ENCODE data around the gene ZNF423.

ZNF423 gene

DNA sequence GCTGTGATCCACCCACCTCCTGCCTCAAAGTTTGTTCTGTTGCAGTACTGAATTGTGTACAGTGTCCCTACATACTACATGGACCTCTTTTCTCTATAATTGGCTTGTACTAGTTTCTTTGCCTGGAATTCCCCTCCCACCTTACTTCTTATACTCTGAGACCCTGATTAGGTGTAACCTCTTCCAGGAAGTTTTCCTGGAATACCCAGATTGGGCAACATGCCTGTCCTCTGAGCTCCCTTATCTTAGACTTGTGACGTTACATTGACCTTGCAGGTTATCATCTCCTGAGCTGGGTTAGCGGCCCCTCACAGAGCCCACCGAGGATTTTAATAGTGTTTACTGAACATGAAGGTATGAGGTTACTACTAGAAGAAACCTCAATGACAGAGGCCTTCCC lies 237.0 kb downstream of the ZNF423 start:
- no peak for DNase-seq

DNA sequence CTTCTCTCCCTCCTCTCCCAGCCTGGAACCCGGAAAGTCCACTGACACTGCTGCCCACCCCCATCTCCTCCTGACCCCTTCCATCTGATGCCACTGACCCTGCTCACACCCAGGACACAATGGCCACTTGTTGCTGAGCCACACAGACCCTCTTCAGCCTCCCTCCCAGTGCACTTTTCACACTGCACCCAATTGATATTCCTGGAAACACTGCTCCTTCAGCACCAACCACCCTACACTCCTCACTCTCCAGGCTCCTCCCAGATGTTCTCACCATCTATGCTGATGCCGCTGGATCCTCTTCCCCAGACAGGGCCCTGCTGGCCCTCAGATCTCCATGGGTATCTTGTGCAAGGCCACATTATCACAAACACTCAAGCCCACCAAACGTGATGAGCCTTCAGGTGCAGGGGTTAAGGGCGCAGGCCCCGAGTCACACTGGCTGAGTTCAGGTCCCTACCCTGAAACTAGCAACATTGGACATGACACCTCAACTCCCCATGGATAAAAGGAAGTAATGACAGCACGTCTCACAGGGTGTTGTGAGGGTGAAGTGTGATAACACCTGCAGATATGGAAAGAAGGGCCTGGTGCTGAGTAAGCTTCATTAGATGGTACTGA lies 238.1 kb downstream of the ZNF423 start:
- no peak for DNase-seq

DNA sequence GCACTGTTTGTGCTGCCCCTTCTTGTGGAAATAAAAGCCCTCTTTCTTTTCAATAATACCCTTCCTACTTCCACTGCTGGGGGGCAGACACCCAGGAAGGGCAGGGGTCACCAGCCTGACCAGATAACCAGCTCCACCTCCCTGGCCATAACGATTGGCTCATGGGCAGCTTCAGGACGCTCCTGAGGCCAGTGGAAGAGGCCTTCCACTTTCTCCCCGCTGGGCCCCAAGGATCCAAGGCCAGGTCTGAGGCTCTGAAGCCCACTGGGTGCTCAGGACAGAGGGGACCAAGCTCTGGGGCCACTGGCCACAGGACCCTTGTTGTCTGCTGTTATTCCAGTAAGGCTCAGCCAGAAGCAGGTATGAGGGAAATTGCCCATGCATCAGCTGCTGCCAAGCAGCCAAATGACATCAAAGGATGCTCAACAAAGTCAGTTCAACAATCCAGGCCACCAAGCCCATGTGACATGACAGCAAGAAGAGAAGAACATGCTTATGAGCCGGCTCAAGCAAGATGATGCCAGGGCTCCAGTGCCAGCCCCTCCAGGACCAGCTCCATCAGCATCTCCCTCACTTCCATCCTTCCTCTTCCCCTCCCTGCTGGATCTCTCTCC lies 238.8 kb downstream of the ZNF423 start:
- no peak for DNase-seq

DNA sequence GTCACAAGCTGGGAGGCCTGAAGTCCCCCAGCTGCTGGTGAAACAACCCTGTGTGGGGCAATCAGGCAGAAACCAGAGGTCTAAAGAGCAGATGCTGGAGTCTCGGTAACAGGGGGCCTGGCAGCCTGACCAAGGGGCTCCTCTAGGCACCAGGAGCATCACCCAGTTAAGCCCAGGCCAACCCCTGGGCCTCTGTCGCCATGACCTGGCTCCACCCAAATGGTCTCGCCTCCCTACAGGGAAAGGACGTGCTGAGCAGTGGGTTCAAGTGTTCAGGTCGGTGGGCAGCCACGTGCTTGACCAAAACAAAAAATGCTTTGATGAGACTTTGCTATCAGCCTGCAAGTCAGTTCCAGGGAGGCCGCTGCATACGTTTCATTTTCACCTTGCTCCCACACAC lies 240.3 kb downstream of the ZNF423 start:
- DNase-seq: no peak

DNA sequence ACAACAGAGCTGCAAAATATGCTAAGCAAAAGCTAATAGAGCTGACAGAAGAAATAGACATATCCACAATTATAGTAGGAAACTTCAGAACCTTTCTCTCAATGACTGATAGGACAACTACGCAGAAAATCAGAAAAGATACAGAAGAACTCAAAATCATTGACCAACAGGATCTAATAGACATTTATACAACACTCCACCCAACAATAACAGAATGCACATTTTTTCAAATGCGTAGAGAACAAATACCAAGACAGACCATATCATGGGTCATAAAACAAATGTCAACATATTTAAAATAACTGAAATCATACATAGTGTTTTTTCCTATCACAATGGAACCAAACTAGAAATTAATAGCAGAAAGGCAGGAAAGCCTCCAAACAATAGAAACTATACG lies 244.9 kb downstream of the ZNF423 start:
- no peak for DNase-seq

DNA sequence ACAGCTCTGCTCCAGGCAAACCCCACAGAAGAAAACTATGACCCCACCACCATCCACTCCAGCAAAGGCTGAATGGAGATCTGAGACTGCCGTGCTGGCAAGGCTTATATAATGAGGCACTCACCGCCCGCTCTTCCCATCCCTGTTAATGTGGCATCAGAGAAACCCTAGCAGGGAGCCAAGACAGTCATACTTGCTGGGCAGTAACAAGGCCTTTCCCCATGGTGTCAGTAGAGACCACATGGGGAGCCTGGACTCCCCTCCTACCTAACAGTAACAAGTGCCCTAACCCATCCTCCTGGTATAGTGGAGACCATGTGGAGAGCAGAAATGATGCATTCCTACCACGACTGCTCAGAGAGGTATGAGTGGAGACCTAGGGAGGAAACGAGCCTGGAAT lies 247.1 kb downstream of the ZNF423 start:
- DNase-seq: no peak

DNA sequence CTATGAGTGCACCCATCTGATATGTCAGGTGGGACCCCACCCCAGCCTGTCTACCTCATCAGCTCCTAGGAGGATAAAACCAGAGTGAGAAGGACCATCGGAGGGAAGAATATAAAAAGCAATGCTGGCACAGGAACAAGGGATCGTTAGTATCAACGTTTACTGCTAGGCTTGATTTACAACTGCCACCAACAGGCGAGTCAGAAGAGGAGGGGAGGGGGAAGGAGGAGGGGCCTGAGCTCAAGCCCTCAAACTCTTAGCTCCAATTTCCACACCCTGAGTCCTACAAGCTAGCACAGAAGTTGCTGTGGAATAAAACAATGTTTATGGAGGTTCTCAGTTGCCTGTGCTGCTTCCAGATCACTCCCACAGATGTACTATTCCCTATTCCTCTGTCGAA lies 247.8 kb downstream of the ZNF423 start:
- DNase-seq: no peak

DNA sequence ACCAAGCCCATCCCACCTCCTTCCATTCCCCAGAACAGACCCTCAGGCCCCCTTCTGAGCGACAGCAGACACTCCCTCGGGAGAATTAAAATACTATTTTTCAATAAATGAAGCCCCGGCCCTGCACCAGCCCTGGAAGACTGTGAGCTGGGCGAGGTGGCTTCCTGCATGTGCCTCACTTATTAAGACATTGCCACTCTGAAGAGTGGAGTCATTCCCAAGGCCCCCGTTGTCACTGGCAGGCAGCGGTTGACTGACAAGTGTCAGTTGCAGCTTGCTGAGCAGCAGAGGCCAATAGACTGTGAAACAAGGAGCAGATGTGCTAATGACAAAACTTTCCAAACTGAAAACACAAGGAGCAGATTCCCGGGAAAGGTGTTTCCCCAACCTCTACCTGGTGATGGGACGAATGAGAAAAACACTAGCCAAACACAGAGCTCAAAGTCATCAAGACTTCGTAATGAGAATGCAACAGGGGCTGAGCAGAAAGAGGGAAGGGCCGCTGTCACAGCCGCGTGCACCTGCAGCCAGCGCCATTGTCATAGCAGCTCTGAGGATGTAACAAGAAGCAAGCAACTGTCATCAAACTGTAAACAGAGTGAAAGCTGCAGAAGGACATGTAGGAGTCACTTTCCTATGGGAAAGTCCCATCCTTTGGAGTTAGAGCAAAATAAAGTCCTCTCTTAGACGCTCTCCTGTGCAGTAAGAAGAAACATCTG lies 250.2 kb downstream of the ZNF423 start:
- DNase-seq: no peak

DNA sequence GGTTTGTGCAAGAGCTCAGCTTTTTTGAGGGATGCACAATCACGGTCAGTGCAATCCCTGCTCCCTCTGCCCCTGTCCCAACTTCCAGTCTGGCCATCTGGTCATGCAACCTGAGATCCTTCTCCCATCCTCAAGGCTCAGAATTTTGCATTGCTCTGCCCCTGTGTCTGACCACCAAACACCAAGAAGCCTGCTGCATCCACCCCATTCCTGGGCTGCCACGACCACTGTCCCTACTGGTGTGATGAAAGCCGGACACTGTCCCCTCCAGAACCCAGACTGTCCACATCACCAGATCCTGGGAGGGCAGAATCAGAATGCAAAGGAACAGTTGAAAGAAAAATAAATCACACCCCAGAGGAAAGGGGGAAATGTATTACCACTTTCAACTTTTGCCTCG lies 251.3 kb downstream of the ZNF423 start:
- DNase-seq: no peak

DNA sequence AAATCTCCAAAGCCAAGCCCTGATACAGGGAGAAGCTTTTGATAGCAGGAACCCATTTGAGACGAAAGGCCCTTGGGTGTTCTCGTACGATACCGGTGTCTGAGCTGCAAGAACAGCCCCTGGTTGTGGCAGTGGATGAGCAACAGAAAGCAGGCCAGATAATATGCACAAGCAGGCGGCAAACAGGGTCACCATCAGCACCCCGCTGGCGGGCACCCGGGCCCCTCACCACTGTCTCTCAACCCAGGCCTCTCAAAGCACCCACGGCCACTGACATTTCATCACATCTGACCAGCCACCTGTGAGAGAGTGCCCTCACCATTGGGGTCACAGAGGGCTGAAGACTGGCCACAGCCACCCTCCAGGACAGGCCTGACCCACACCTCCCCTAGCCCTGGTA lies 252.0 kb downstream of the ZNF423 start:
- no peak for DNase-seq

DNA sequence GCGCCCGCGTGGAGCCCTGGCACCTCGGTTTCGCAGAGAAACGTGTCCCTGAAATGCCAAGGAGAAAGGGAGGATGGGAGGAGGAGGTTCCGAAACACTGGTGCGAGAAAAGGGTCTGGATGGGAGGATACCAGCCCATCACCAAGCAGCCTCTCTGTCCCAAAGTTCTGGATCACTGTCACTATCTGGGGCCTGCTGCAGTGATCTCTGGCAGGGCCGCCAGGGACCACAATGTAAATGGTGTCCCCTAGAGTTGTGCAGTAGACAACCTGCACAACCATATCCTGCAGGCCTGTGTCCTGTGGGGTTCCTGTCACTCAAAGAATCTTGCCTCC lies 253.0 kb downstream of the ZNF423 start:
- no peak for DNase-seq

DNA sequence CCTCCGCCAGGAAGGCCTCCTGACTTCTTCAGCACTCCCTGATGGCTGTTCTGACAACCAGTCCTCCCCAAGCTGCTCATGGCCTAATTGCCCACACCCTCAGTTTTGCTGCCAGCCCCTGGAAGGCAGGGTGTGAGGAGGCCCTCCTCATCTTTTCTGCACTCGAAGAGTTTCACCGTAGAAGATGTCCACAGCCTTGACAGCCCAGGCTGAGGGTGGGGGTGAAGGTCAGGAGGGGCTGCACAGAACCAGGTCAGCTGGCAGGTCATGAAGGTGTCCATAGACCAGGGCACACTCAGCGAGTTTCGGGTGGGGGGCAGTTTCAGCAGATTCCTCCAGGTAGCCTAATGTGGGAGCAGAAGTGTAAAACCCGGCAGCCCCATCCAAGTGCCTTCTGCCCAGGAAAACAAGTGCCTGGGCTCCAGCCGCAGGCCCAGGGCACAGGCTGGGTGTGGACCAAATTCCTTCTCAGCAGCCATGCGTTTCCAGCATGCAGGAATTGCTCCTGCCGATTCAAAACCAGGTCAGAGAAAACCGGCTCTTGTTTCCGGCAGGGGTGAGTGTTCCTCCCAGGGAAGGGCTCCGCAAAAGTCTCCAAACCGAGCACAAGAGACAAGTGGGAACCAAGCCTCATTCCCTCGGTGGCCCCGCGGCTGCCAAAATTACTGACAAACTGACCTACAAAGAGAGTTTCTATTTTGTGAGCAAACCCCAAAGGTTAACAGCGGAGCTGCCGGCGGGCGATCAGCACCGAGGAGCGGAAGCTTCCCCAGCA lies 253.5 kb downstream of the ZNF423 start:
- no peak for DNase-seq

DNA sequence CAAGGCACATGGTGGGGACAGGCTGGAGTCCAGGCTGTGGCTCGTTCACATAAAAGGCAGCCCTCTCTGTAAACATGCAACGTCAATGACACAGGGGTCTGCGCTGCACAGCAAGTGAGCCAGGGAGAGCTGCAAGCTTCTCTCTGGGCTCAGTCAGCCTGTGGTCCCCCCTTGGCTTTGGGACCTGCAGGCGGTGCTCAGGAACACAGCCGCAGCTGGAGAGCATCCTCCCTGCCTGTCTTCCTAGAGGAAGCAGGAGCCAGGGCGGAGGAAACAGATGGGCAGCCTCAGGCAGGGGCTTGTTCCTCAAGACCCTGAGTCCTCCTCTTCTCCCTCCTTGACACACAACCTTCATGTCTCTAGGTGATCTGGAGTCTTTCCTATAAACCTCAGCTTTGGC lies 254.3 kb downstream of the ZNF423 start:
- DNase-seq: no peak

DNA sequence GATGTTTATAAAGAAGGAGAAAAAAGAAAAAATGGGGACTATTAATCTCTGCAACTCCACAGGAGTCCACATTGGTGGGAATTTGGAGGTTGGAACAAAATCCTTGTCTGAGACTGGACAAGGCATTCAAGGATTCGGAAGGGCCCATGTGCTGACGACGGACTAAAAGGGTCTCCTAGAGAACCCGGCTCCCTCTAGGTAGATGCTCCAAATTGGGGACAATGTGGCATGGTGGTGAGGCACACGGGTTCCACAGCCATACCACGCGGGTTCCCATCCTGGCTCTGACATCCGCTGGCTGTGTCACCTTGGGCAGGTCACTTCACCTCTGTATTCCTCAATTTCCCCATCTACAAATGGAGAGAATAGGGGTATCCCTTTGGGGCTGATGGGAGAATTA lies 254.9 kb downstream of the ZNF423 start:
- no peak for DNase-seq

DNA sequence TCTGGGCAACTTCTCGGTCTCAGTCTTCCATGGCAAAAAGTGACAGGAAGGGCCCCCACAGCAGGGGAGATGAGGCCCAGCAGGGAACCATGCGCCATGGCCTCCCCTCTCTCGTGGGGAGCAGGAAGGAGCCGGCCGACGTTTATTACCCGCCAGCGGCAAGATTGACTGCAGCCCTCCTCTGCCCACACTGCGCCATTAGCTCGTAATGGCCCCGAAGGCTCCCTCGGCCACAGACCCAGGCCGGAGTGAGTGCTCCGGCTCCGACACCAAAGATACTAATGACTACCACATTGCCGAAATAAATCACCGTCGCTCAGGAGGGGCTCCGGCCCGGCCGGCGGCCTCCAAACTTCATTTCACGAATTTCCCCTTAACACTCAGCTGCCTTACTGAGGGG lies 255.4 kb downstream of the ZNF423 start:
- DNase-seq: no peak

DNA sequence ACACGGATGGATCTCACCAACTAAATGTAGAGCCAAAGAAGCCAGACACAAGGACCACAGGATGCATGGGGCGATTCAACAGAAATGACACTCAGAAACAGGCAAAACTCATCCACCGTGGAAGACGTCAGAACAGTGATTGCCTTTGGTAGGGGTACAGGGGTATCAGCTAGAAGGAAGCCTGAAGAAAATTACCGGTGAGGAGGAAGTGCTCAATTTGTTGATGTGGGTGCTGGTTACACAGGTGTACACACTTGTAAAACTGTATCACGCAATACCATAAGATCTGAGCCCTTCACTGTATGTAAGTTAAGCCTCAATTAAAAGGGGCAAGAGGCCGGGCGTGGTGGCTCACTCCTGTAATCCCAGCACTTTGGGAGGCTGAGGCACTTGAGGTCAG lies 256.2 kb downstream of the ZNF423 start:
- no peak for DNase-seq

DNA sequence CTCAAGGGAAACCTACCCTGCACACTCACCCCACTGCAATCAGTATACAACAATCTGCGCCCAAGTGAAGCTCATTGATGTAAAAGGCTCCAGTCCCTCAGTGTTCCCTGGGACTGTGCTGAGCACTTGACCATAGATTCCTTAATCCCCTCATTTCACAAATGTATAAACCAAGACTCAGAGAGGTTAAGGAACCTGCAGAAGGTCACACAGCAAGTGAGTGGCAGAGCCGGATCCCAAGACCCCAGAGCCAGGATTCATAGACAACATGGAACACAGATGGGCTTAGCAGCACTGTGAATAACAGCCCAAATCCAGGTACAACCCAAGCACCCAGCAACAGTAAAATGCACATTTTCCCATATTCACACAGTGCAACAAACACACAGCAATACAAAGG lies 256.6 kb downstream of the ZNF423 start:
- DNase-seq: no peak

DNA sequence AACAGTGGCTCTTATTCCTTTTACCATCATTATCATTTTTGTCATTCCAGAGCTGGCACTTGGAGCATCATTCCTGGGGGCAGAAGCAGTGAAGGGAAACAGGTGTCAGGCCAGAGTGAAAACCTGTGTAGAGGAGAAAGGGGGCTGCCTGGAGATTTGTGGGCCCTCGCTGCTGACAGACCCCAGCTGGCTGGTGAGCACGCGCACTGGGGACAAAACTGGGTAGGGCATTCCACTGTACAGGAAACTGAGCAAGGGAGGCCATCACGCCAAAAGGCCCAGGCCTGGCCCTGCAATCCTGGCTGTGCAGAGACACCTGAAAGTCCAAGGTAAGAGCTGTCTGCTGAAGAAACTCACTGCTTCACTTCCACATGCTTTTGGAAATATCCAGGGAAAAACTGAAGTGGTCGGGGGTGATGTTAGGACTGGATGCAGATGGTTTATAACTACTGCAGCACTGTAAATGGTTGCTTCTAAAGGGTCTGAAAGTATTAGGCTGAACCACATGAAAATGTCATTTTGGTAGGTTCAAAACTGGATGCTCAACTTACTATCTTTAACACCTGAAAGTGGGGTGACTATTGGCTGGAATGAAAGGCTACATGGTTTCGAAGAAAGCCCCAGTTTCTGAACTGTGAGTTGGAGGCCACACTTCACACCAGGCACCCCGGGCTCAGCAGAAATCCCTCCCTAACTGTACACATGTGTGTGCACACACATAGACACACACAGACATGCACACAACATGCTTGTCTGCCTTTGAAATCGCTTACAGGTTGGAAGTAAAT lies 257.3 kb downstream of the ZNF423 start:
- DNase-seq: no peak

DNA sequence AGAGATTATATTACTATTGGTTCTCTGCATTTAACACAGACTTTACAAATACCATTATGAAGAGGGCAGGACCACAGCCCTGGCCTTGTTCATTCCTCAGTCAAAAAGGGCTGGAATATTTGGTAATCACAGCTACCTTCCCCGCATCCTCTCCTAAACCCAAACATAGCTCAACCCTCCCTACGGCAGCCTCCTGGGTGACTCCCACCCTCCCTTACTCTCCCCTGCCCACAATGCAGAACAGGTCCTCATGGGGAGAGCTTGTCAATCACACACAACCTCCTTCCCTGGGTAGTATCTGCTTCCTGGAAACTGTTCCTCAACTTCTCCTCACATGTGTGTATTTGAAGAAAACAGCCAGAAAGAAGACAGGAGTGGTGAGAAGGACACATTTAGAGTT lies 258.1 kb downstream of the ZNF423 start:
- DNase-seq: no peak

DNA sequence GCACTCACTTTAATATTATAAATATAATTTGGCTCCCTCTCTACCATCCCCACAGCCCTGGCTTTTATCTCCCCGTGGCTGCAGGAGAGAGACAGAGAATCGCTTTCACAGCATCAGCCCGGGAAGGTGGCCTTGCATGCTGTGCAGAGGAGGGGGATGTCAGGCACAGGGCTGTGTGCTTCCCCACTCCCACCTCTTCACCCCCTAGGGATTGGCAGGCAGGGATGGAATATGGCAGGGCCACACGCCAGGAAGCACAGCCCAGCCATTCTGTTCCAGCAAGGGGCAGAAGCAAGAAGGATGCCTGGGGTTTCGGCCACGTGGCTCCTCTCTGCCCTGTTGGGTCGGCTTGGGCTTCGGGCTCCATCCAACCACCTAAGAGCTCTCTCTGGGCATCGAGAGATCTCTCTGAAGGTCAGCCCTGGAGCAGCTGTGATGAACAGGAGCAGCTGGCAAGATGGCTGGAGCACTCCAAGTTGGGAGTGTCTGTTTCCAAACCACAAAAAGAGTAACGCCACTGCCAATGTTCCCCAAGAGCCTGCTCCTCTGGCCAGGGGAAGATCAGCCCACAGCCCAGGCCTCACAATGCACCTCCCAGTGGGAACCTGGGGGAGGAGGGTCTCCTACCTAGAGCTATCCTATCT lies 259.1 kb downstream of the ZNF423 start:
- DNase-seq: no peak

DNA sequence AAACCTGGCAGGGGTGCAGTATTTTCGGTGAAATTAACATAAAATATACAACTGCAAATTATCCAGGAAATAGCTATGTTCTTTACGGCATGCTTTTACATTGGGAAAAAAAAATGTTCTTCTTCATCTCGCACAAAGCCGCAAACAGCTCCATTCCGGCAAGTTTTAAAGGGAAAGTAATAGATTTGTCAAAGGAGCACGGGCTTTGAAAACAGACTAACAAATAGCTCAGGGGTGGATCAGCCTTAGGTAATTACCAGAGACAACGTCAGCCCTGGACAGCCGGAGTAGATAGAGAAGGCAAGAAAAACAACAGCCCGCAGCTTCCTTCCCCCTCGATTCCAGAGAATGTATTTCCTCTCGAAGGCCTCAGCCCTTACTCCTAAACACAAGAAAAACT lies 259.8 kb downstream of the ZNF423 start:
- no peak for DNase-seq

DNA sequence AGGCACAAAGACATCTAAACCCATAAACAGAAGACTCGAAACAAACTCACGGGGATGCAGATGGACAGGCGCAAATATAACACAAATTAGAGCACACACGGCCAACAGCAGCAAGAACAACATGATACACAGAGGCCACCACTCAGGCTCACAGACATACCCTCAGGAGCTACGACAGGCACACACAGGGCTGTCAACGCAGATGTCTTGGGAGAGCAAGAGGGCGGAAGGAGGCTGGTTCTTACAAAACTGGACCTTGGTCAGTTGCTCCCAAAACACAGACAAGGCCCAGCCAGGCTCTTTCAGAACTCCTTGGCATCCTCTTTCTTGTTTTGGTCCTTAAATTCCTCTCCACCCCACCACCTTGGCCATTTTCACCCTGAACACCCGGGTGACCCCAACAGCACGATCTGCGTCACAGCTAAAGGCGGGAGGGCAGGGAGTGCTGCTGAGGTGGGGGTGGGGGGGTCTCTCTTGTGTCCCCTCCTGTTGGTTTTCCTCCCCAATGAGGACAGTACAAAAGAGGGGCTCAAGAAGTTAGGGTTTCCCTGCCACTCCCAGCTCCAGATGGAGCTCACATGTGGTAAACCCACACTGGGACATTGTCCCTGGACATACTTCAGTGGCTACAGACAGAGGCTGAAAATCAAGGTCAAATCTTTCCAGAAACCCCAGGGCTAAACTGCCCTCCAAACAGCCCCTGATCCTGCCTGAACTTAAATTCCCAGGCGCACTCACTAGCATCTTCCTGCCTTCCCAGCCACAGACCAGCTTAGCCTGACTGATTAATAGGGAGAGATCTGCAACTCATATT lies 261.0 kb downstream of the ZNF423 start:
- no peak for DNase-seq

All from T-helper 1 cell (primary cell).